Activated B cell treated with CpG ODN at 0.5 μM for 24 hours (primary cell): ENCODE measurements around the gene CFAP221. TPM values are rescaled to one million over a fixed set of nuclear protein-coding genes. Genes with fewer than 3 reads are reported as not detected.

Experiments used
- ATAC-seq: fragments of 200-7000 bp; cut with Tn5 transposase; one replicate; pipeline ENCODE4 v1.10.0; 2021; ENCODE audit warnings: low read depth, mild to moderate bottlenecking, moderate library complexity
- CTCF ChIA-PET: fragments of 350-600 bp; sonication (Branson Sonifier 250); formaldehyde crosslinking; loops from one replicate; lab custom pipeline; 2021; ENCODE audit warnings: antibody characterized with exemption; lab: Charles Lee
- POLR2A ChIA-PET: fragments of 350-600 bp; sonication (Branson Sonifier 250); formaldehyde crosslinking; loops from one replicate; lab custom pipeline; 2021; ENCODE audit warnings: antibody characterized with exemption; lab: Charles Lee
- DNase-seq: peaks from one replicate; pipeline ENCODE4 v3.0.0; 2022
- H3K27ac Mint-ChIP-seq: one replicate; pipeline ENCODE4 v1.8.0; 2020; ENCODE audit warnings: mixed read lengths
- H3K27me3 Mint-ChIP-seq: one replicate; pipeline ENCODE4 v1.8.0; 2021; ENCODE audit warnings: mixed read lengths
- H3K36me3 Mint-ChIP-seq: one replicate; pipeline ENCODE4 v1.8.0; 2021; ENCODE audit warnings: low read depth, mixed read lengths
- H3K4me1 Mint-ChIP-seq: one replicate; pipeline ENCODE4 v1.8.0; 2021; ENCODE audit warnings: mixed read lengths
- H3K4me3 Mint-ChIP-seq: one replicate; pipeline ENCODE4 v1.8.0; 2020; ENCODE audit warnings: mild to moderate bottlenecking, mixed read lengths
- H3K9me3 Mint-ChIP-seq: one replicate; pipeline ENCODE4 v1.8.0; 2020; ENCODE audit warnings: mixed read lengths
- intact Hi-C: fragments of 100-400 bp; cut with micrococcal nuclease; formaldehyde crosslinking; loops from one replicate; pipeline ENCODE4 v1.15.1; 2024
- total RNA-seq: library from RNA; stranded (reverse); gene quantifications from 2 replicates; pipeline ENCODE4 v1.2.3, GENCODE V29; 2022
- TF ChIP-seq, protein P1 (sequence below): fragments of 200-600 bp; IDR thresholded peaks from one replicate; pipeline ENCODE4 v1.8.0; 2022; ENCODE audit warnings: antibody characterized with exemption, mild to moderate bottlenecking

The CFAP221 gene
- total RNA-seq, 1 donor from 2014 or later = not detected

DNA sequence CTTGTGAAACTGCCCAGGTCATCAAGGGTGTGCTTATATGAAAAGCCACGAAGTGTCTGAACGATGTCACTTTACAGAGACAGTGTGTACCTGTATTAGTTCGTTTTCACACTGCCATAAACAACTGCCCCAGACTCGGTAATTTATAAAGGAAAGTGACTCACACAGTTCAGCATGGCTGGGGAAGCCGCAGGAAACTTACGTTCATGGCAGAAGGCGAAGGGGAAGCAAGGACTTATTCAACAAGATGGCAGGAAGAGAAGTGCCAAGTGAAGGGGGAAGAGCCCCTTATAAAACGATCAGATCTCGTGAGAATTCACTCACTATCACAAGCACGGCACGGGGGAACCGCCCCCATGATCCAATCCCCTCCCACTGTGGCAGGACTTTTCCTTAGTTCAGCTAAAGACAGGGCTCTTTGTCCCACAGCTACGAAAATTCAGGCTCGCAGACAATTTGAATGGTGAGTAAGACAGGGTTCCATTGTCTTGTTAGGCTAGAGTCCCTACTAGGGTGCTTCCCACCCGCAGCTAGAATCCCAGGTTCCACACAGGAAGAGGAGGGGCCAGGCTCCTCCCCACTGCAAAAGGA lies 154.9 kb downstream of the CFAP221 start:
- ChIA-PET CTCF (interaction anchor here (0.6 to 1.0 kb wide), 2 partner anchors 122 to 476 kb away, joined by 3 to 4 read pairs; no protein-coding TSS in a partner anchor), POLR2A (no interaction called here)
- Mint-ChIP-seq H3K4me1 (peaks cover 3% of the 10 kb centered on the region), H3K9me3 (no peaks in the 10 kb centered on the region), H3K4me3 (no peak overlapping the region), H3K27ac (no peak overlapping the region), H3K36me3 (no peaks in the 10 kb centered on the region), H3K27me3 (peaks cover 9% of the 10 kb centered on the region)
- intact Hi-C loops = no loop called here
- ATAC-seq (no peak), DNase-seq (no peak)
- TF ChIP-seq, protein P1, sequence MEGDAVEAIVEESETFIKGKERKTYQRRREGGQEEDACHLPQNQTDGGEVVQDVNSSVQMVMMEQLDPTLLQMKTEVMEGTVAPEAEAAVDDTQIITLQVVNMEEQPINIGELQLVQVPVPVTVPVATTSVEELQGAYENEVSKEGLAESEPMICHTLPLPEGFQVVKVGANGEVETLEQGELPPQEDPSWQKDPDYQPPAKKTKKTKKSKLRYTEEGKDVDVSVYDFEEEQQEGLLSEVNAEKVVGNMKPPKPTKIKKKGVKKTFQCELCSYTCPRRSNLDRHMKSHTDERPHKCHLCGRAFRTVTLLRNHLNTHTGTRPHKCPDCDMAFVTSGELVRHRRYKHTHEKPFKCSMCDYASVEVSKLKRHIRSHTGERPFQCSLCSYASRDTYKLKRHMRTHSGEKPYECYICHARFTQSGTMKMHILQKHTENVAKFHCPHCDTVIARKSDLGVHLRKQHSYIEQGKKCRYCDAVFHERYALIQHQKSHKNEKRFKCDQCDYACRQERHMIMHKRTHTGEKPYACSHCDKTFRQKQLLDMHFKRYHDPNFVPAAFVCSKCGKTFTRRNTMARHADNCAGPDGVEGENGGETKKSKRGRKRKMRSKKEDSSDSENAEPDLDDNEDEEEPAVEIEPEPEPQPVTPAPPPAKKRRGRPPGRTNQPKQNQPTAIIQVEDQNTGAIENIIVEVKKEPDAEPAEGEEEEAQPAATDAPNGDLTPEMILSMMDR = no peak

DNA sequence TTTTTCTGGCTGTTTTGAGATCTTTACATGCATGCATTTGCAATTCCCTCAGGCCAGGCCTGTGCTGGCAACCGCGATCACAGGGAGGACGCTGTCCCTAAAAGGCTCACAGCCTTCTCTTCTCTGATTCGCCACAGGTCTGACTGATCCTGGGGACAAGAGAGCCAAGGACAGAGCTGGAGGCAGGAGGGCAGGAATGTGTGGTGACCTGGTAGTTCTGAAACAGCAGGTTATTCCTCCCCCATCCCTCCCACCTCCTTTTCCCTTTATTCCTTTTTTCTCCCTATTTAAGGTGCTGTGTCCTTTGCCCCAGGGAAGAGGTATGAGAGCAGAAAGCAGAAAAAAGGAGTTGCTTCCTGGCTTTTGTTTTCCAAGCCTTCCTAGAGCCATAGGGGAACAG lies 156.6 kb downstream of the CFAP221 start:
- ATAC-seq (no peak), DNase-seq (no peak)
- Mint-ChIP-seq H3K4me3 (no peak overlapping the region), H3K27me3 (peaks cover 9% of the 10 kb centered on the region), H3K4me1 (peaks cover 3% of the 10 kb centered on the region), H3K36me3 (no peaks in the 10 kb centered on the region), H3K27ac (no peak overlapping the region), H3K9me3 (no peaks in the 10 kb centered on the region)
- intact Hi-C loops = loop anchor here (10.0 kb wide), 1 partner anchor 404 kb away; no protein-coding TSS in a partner anchor
- ChIA-PET CTCF (interaction anchor here (2.6 kb wide), 1 partner anchor 612 kb away, joined by 13 read pairs; no protein-coding TSS in a partner anchor), POLR2A (no interaction called here)
- TF ChIP-seq, protein P1 = no peak

DNA sequence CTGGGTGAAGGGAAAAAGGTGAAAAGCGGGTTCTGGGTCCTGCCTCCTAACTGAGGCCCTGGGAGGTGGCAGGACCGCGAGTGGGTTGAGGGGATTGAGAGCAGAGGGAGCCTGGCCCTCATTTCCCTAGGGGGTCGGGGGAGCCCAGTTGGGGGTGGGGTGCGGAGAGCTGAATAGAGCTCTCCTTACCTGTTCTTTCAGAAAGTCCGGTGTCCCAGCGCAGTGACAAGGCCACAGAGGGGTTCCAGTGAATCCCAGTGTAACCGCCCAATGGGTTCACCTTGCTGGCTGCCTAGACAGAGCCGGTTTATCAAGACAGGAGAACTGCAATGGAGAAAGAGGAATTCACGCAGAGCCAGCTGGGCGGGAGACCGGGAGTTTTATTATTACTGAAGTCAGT lies 157.1 kb downstream of the CFAP221 start:
- intact Hi-C loops = loop anchor here (10.0 kb wide), 1 partner anchor 403 kb away; no protein-coding TSS in a partner anchor
- H3K4me1 Mint-ChIP-seq = peaks cover 3% of the 10 kb centered on the region
- ATAC-seq (no peak), DNase-seq (no peak)
- ChIA-PET POLR2A (no interaction called here), CTCF (interaction anchor here (0.9 to 2.6 kb wide), 4 partner anchors 17 to 611 kb away, joined by 4 to 19 read pairs (median 12); no protein-coding TSS in a partner anchor)
- TF ChIP-seq, protein P1 = no peak
- peaks cover 9% of the 10 kb centered on the region for H3K27me3 Mint-ChIP-seq
- H3K9me3 Mint-ChIP-seq = no peaks in the 10 kb centered on the region
- H3K4me3 Mint-ChIP-seq = no peak overlapping the region
- no peak overlapping the region for H3K27ac Mint-ChIP-seq
- no peaks in the 10 kb centered on the region for H3K36me3 Mint-ChIP-seq

DNA sequence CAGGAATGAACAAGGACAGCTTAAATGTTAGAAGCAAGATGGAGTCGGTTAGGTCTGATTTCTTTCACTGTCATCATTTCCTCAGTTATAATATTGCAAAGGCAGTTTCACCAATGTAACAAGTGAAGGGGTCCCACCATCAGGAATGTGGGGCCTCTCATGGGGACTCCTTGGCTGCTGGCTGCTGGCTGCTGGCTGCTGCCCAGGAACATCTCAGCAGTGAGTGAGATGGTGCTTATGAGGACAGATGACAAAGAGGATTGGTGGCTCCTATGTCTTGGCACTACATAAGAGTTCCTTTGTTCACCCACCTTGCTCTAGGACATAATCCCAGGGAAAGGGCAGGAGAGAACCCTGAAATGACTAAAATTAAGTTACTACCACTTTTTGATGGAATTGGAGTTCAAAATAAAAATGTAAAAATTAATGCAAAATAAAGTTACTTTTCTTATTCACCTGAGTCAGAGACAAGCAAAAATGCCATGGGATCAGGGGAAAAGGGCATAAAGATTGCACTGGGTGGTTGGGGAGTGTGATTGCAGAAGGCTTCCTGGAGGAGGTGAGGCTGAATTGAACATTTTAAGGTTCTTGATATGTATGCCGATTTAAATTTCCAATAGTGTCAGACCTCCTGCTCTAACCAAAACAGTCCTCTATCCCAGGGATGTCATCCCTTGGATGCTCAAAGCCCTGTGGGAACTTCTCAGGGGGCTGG lies 158.1 kb downstream of the CFAP221 start:
- ChIA-PET POLR2A (interaction anchor here (0.6 to 0.8 kb wide), 3 partner anchors 59 to 474 kb away, joined by 3 to 4 read pairs (median 3); no protein-coding TSS in a partner anchor), CTCF (interaction anchor here (0.7 to 2.6 kb wide), 13 partner anchors 16 to 978 kb away, joined by 3 to 19 read pairs (median 5); no protein-coding TSS in a partner anchor)
- DNase-seq (no peak), ATAC-seq (no peak)
- TF ChIP-seq, protein P1 = no peak
- peaks cover 3% of the 10 kb centered on the region for H3K4me1 Mint-ChIP-seq
- H3K36me3 Mint-ChIP-seq = no peaks in the 10 kb centered on the region
- intact Hi-C loops = loop anchor here (2.0 to 10.0 kb wide), 2 partner anchors 56 to 402 kb away; partner anchors contain the start of gene PTPN4
- no peak overlapping the region for H3K27ac Mint-ChIP-seq
- H3K4me3 Mint-ChIP-seq = no peak overlapping the region
- H3K27me3 Mint-ChIP-seq = peaks cover 9% of the 10 kb centered on the region
- no peaks in the 10 kb centered on the region for H3K9me3 Mint-ChIP-seq
